ENCODE measurements around the gene SUSD4.

The SUSD4 gene

GRCh38 chr1:223248001-223248769 is 115.8 kb downstream of the SUSD4 start:
- TF ChIP-seq TCF12 (IDR thresholded peaks at IDR 0.05; ENCODE audit: low read depth) (no peak), NFIC (IDR thresholded peaks at IDR 0.05) (no peak), REST (IDR thresholded peaks at IDR 0.05; ENCODE audit: low read depth) (no peak), FOXM1 (IDR thresholded peaks at IDR 0.05; ENCODE audit: borderline replicate concordance, low read depth) (no peak), USF1 (IDR thresholded peaks at IDR 0.05) (no peak), RAD21 (IDR thresholded peaks at IDR 0.05; ENCODE audit: low read depth) (no peak), ZBTB7A (IDR thresholded peaks at IDR 0.05; ENCODE audit: low read depth) (no peak), MAX (IDR thresholded peaks at IDR 0.05) (no peak), CREB1 (IDR thresholded peaks at IDR 0.05; ENCODE audit: low read depth) (no peak), EP300 (IDR thresholded peaks at IDR 0.05; ENCODE audit: borderline replicate concordance) (no peak), EGR1 (IDR thresholded peaks at IDR 0.05) (no peak), TEAD4 (IDR thresholded peaks at IDR 0.05) (no peak), CEBPB (IDR thresholded peaks at IDR 0.05) (no peak)

- no peak for TF ChIP-seq REST (IDR thresholded peaks at IDR 0.05; ENCODE audit: low read depth)
- TF ChIP-seq YY1 (IDR thresholded peaks at IDR 0.05; ENCODE audit: low read depth) = no peak
- TF ChIP-seq EP300 (IDR thresholded peaks at IDR 0.05; ENCODE audit: borderline replicate concordance) = no peak
- TF ChIP-seq RAD21 (IDR thresholded peaks at IDR 0.05; ENCODE audit: low read depth) = no peak
- no peak for TF ChIP-seq MAX (IDR thresholded peaks at IDR 0.05)
- TF ChIP-seq CREB1 (IDR thresholded peaks at IDR 0.05; ENCODE audit: low read depth) = no peak
- no peak for TF ChIP-seq TAF1 (IDR thresholded peaks at IDR 0.05; ENCODE audit: low read depth)
- TF ChIP-seq TCF12 (IDR thresholded peaks at IDR 0.05; ENCODE audit: low read depth) = no peak
- TF ChIP-seq NFIC (IDR thresholded peaks at IDR 0.05) = no peak
- no peak for TF ChIP-seq TEAD4 (IDR thresholded peaks at IDR 0.05)
These were observed 117.4 kb downstream of the SUSD4 start for GRCh38 chr1:223246476-223247112.

- no peak for TF ChIP-seq ZBTB7A (IDR thresholded peaks at IDR 0.05; ENCODE audit: low read depth)
- no peak for TF ChIP-seq TAF1 (IDR thresholded peaks at IDR 0.05; ENCODE audit: low read depth)
- TF ChIP-seq TCF12 (IDR thresholded peaks at IDR 0.05; ENCODE audit: low read depth) = no peak
- no peak for TF ChIP-seq USF1 (IDR thresholded peaks at IDR 0.05)
- no peak for TF ChIP-seq EP300 (IDR thresholded peaks at IDR 0.05; ENCODE audit: borderline replicate concordance)
- TF ChIP-seq TEAD4 (IDR thresholded peaks at IDR 0.05) = no peak
These were observed 118.0 kb downstream of the SUSD4 start for GRCh38 chr1:223245983-223246382.

GRCh38 chr1:223245411-223245810 is 118.6 kb downstream of the SUSD4 start:
- TF ChIP-seq RAD21 (IDR thresholded peaks at IDR 0.05; ENCODE audit: low read depth) (no peak), CEBPB (IDR thresholded peaks at IDR 0.05) (no peak), YY1 (IDR thresholded peaks at IDR 0.05; ENCODE audit: low read depth) (no peak), MAX (IDR thresholded peaks at IDR 0.05) (no peak), TCF12 (IDR thresholded peaks at IDR 0.05; ENCODE audit: low read depth) (no peak), NFIC (IDR thresholded peaks at IDR 0.05) (no peak), ZBTB7A (IDR thresholded peaks at IDR 0.05; ENCODE audit: low read depth) (no peak), EGR1 (IDR thresholded peaks at IDR 0.05) (no peak), TEAD4 (IDR thresholded peaks at IDR 0.05) (no peak), EP300 (IDR thresholded peaks at IDR 0.05; ENCODE audit: borderline replicate concordance) (no peak), CREB1 (IDR thresholded peaks at IDR 0.05; ENCODE audit: low read depth) (no peak), REST (IDR thresholded peaks at IDR 0.05; ENCODE audit: low read depth) (no peak), TAF1 (IDR thresholded peaks at IDR 0.05; ENCODE audit: low read depth) (no peak), FOXM1 (IDR thresholded peaks at IDR 0.05; ENCODE audit: borderline replicate concordance, low read depth) (no peak), USF1 (IDR thresholded peaks at IDR 0.05) (no peak)

Data from Ishikawa (cell line).